Sigmoid colon (tissue), 4 donors: ENCODE measurements around the gene HMCN1.

ENCODE experiments used
- EP300 ChIP-seq, 4 donors: sonication (generic); formaldehyde crosslinking; IDR thresholded peaks; one replicate each; pipeline ENCODE4 v1.6.1; 2017; ENCODE audit warnings: antibody characterized with exemption in 4 of 4
- TF ChIP-seq, protein P1 (sequence below), 4 experiments: fragments of 450-650 bp in 3 of 4; fragments of 200-600 bp in 1 of 4; IDR thresholded peaks; one replicate each; pipeline ENCODE4 v1.5.1; 2016 to 2019; ENCODE audit warnings: antibody characterized with exemption in 4 of 4, mild to moderate bottlenecking in 3 of 4, moderate library complexity in 2 of 4

DNA sequence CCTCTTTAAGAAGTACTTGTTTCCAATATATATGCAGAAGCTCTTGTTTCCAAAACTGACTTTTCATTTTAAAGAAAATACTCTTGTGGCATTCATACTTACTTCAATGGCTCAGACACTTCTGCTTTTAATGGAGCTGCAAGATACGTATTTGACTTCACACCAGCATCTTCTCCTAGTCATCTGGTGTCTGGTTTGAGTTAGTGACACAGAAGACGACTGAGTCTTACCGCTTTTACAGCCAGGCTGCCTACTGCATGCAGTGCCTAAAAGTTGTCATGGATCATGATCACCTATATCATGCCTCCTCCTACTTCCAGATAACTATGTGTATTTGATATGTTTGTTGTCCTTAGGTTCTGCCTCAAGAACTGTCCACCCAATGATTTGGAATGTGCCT, 455.0 kb downstream of the HMCN1 start:
- TF ChIP-seq, protein P1, sequence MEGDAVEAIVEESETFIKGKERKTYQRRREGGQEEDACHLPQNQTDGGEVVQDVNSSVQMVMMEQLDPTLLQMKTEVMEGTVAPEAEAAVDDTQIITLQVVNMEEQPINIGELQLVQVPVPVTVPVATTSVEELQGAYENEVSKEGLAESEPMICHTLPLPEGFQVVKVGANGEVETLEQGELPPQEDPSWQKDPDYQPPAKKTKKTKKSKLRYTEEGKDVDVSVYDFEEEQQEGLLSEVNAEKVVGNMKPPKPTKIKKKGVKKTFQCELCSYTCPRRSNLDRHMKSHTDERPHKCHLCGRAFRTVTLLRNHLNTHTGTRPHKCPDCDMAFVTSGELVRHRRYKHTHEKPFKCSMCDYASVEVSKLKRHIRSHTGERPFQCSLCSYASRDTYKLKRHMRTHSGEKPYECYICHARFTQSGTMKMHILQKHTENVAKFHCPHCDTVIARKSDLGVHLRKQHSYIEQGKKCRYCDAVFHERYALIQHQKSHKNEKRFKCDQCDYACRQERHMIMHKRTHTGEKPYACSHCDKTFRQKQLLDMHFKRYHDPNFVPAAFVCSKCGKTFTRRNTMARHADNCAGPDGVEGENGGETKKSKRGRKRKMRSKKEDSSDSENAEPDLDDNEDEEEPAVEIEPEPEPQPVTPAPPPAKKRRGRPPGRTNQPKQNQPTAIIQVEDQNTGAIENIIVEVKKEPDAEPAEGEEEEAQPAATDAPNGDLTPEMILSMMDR (IDR thresholded peaks at IDR 0.05) = no peak
- no peak for TF ChIP-seq EP300 (IDR thresholded peaks at IDR 0.05)
